Stimulated activated CD4-positive, alpha-beta T cell treated with anti-CD3 and anti-CD28 coated beads, Interleukin-4, amount 100 ng/mL, for 48 hours (primary cell): ENCODE measurements around the gene ZNF722.
"Not testable (repeated sequence)": the region's sequence is repeated elsewhere in the genome, so short reads cannot be mapped to it uniquely, and the experiment has no call there.

Experiments used
- DNase-seq, 2 donors: peaks; one replicate each; pipeline ENCODE4 v3.0.0-alpha.2; 2020; ENCODE audit warnings: low read depth in 2 of 2

Gene ZNF722

DNA sequence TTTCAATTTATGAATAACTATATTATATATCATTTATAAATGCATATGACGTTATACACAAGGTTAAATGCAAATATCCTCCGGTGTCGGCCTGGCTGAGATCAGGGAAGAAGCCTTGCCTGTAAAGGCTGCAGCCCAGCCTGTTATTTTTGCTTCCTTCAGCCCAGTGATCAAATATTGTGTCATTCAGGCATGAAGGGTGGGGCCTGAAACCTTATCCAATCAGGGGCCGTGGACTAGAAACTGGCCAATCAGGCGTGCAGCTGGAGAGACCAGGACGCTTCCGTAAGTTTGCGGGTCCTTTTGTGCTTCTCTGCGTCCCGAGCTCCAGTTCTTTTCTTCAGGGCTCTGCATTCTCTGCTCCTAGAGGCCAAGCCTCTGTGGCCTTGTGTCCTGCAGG lies at the start of gene ZNF722:
Gene ZNF722, plus strand, starts transcription at position 301 of the 400 bp plus-strand sequence. CDS start 113 bp downstream, outside the sequence.
- DNase-seq, result no peak

DNA sequence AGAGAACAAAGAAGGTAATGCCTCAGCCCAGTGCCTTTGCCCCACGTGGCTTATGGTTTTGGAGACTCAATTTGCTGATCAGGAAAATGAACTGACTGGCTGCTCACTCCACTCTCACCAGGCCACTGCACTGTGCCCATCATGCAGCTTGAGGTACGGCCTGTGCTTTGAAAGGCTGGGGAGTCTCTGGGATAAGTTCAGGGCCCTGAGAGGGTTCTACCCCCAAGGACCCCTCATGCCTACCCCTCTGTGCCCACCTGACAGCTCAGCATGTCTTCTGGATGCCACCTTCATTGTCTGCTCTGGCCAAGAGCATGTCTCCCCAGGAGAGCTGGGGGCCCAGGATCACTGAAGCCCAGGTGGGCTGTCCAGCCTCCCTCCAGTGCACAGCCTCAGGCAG lies 45.5 kb upstream of the ZNF722 start:
- no peak for DNase-seq

DNA sequence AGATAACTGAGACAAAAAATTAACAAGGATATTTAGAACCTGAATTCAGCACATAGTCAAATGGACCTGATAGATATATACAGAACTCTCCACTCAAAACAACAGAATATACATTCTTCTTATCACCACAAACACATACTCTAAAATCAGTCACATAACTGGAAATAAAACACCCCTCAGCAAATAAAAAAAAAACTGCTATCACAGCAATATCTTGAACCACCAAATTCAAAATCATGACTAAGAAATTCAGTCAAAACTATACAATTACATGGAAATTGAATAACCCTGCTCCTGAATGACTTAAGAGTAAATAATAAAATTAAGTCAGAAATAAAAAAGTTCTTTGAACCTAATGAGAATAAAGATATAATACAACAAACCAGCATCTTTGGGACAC lies 30.0 kb upstream of the ZNF722 start:
- no peak for DNase-seq

DNA sequence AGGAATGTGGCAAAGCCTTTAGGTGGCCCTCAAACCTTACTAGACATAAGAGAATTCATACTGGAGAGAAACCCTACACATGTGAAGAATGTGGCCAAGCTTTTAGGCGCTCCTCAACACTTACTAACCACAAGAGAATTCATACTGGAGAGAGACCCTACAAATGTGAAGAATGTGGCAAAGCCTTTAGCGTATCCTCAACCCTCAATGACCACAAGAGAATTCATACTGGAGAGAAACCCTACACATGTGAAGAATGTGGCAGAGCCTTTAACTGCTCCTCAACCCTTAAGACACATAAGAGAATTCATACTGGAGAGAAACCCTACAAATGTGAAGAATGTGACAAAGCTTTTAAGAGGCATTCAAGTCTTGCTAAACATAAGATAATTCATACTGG lies 16.8 kb downstream of the ZNF722 start:
- DNase-seq, result not testable (repeated sequence)

DNA sequence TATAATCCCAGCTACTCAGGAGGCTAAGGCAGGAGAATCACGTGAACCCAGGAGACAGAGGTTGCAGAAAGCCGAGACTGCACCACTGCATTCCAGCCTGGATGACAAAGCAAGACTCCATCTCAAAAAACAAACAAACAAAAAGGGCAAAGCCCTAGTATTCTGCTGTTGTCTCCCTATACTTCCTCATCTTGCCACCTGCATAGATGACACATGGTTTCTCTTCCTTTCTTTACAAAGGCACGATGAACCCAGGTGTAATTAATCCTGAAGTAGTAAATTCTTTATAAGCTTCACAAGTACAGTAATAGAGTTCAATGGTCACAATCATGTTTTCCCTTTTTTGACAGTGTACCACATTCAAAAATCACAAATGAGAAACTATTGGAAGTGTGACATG lies 36.7 kb downstream of the ZNF722 start:
- DNase-seq, result no peak

DNA sequence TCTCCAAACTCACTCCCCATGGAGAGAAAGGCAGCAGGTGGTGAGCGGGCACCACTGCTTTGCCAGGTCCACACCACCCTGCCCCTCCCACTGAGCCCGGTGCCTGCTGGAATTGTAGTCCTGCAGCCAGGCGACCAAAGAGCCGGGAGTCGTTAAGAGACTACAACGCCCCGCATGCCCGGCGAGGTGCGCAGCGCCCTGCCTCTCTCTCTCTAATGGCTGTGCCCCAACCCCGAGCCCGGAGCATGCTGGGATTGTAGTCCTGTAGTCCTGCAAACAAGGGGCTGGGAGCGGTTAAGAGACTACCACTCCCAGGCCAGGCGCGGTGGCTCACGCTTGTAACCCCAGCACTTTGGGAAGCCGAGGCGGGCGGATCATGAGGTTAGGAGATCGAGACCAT lies 38.4 kb downstream of the ZNF722 start:
- DNase-seq, result no peak

DNA sequence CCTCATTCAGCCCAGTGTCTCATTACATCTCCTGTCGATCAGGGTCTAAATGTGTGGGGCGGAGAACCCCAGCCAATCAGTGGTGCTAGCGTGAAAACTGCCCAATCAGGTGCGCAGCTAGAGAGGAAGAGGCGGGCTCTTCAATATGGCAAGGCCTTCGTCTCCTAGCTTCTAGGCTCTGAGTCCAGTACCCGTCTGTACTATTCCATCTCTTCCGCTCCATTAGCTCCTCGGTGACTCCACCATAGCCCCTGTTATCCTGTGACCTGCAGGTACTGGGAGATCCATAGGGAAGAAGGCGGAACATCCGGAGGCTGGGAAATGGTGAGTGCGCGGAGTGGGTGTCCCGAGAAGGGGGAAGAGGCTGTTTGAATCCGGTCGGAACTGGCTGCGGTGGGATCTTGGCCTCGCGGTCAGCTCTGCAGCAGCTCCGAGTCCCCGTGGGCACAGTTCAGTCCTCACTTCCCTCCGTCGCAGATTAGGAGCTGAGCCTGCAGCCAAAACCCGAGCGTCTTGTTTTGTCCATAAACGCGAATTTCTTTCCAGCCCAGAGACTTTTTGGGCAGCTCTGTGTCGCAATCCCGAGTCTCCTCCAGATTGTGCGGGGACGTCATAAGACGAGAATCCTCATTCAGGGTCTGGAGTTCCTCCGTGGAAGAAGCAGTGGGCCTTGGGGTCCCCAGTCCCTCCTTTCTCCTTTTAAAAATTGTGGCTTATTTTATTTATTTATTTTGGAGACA lies 46.8 kb downstream of the ZNF722 start, which contains the start of gene ZNF727:
Gene ZNF727, plus strand, starts transcription at position 134 of the 740 bp plus-strand sequence. Its CDS starts 188 bp downstream, at position 322.
- no peak for DNase-seq

DNA sequence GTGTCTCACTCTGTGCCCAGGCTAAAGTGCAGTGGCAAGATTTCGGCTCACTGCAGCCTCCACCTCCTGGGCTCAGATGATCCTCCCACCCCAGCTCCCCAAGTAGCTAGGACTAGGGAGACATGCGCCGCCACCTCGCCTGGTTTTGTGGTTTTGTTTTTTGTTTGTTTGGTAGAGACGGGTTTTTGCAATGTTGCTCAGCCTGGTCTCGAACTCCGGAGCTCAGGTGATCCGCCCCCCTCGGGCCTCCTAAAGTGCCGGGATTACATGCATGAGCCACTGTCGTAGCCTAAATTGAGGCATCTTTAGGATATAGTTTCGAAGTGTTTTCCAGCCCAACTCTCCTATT lies 47.4 kb downstream of the ZNF722 start:
- DNase-seq, result no peak
